NCI-H345 treated with DMSO at 0.1 percent for 48 hours (cell line): ENCODE results near the gene UNC13C.
"Not testable (repeated sequence)": the region's sequence is repeated elsewhere in the genome, so short reads cannot be mapped to it uniquely, and the experiment has no call there.

Source experiments
- DNase-seq: peaks from one replicate; lab custom pipeline; 2025; ENCODE audit not compliant: unreplicated experiment; lab: John Stamatoyannopoulos, UW

Gene UNC13C

GRCh38 chr15:54450288-54450687 lies 472.0 kb downstream of the UNC13C start:
- not testable (repeated sequence) for DNase-seq

DNA sequence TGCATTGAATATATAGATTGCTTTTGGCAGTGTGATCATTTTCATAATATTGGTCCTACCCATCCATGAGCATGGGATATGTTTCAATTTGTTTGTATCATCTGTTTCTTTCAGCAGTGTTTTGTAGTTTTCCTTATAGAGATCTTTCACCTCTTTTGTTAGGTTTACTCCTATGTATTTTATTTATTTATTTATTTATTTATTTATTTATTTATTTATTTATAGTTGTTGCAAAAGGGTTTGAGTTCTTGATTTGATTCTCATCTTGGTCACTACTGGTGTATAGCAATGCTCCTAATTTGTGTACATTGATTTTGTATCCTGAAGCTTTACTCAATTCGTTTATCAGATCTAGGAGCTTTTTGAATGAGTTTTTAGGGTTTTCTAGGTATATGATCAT lies 478.2 kb downstream of the UNC13C start:
- no peak for DNase-seq

GRCh38 chr15:54462511-54462913 lies 484.3 kb downstream of the UNC13C start:
- no peak for DNase-seq

DNA sequence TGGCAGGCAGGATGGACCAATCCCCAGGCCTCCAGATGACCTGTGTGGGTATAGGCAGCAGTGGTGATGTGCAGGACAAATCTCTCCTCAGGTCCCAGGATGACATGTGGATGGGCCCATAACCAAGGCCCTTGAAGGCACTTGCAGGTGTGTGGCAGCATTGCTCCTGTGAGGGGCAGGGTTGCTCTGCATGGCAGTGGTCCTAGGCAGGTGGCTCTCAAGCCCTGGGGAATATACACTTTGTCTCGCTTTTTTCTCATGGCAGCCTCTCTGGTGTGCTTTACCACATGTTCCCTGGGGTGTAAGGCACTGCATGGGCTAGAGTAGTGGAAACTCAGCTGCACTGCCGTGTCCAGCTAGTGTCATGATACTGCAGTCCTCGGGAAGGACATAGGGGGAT lies 503.6 kb downstream of the UNC13C start:
- DNase-seq = no peak

GRCh38 chr15:54482251-54482650 lies 504.0 kb downstream of the UNC13C start:
- no peak for DNase-seq

DNA sequence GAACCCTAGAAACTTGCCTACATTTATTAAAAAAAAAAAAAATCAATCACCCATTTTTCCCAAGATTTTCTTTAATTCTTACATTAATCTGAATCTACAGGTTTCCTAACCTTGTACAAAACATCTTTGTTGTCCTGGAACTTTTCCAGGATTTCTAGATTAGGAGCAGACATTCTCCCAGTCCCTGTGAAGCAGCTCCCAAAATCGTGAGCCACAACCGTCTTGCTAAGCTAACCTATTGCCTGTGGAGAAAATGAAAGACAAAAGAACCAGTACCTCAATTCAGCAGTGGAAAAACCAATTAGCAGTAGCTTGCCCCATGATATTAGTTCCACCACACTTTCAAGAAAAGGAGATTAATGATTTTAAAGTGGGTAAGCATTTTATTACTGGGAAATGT lies 522.1 kb downstream of the UNC13C start:
- DNase-seq = no peak

DNA sequence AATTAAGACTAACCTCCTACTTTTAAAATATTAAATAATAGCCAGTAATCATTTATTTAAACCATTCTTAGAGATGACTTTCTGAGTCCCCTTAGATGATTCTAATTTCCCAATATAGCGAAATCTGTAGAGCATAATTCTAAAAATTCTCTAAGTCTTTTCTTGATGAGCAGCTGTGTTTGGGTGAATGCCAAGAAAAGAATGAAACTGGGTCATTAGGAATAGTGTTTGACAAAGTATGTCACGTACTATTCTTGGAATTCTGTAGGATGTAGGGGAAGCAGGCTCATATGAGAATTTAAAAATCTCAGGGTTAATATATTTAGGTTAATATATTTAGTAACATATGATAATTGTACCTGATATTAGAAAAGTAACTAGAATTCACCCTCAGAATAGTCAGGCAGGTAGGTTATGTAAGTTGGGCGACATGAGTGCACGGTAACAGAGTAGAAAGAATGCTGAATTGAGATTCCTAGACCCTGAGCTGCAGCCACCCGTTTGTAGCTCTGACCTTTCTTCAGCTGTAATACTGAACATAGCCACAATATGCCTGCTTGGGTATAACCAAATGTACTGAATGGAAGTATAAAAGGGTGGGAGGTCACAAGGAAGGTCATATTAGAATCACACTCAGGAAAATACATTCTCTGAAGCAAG lies 524.3 kb downstream of the UNC13C start:
- DNase-seq = no peak

GRCh38 chr15:54504695-54505094 lies 526.5 kb downstream of the UNC13C start:
- DNase-seq = no peak

DNA sequence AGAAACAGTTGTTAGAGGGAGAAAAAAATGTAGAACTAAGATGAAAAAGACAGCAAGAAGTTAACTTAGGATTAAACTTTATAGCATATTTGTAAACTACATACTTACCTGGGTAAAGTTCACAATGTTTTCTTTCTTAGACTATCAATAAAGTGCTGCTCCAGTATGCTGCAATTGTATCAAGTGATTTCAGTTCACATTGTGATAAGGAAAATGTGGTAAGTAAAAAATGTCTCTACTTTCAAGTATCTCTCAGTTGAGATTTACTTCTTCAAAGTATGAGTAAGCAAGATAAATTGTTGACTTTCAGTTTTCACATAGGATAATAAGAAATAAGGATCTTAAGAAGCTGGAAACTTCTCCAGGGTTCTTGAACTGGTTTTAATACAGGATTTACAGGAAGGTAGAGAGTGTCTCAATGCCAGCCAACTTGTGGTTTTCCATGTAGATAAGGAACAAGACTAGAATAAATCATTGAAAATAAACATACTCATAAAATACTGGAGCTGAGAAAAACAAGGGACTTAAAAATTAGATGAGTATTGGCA lies 528.8 kb downstream of the UNC13C start:
- DNase-seq = no peak

GRCh38 chr15:54514601-54515000 lies 536.4 kb downstream of the UNC13C start:
- no peak for DNase-seq

GRCh38 chr15:54515664-54516582 lies 537.7 kb downstream of the UNC13C start:
- no peak for DNase-seq

GRCh38 chr15:54517366-54517765 lies 539.1 kb downstream of the UNC13C start:
- no peak for DNase-seq

DNA sequence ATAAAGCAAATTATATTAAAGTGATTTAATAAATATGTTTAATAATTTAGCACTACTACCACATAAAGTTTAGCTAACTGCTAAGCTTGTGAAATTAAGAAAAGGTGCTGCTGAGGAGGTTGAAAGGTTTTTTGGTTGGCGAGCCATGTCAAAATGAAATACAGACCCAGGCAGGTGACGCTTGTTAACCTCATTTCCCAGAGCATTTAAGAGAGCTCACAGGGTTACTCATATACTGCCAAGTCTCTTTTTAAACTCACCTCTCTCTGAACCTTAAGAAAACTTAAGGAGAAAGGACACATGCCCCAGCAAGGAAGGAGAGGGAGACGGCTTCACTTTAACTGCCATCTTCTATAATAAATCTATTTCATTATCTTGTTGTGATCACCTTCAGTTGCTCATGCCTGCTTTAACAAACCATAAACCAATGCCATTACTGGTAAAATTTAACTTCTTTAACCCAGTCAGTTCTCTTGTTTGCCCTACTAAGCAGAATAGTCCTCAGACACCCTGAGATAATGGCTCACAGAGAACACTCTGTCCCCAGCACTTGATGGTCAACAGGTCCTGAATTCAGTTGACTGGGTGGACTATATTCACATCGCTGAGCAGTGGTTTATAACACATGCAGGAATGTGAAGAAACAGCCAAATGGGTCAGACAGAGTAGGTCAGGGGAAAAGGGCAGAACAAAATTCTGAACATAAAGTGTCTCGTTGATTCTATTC lies 540.1 kb downstream of the UNC13C start:
- DNase-seq = no peak

DNA sequence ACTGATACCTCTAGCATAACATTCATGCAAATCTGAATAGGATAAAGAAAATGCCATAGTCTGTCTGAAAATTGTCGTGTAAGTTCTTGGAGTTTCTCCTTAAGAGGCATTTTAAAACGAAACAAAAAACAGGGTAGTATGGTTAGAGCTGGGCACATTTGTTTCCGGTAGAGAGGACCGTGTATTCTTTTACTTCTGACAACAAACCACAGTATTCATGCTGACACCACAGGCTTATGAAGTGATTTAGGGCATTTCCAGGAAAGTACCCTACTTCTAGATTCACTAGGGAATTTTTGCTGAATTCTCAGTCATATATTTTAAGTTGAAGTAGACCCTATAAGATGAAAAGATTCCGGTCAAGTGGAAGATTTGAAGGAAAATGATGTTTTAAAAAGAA lies 541.3 kb downstream of the UNC13C start:
- no peak for DNase-seq

DNA sequence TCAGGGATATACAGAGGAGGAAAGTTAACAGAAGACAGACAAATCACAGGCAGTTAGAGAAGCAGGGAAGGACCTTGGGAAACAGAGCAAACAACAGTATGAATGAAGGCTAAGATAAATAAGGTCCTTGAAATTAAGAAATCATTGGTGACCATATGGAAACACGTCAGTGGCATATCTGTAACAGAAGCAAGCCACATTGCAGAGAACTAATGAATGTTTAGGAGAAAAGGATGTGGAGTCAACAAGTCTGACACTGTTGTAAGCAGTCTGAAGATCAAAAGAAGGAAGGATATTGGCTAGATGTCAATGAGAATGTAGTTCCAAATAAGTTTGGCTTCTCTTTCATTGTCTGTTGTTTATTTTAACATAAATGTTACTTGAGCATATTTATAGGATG lies 542.4 kb downstream of the UNC13C start:
- DNase-seq = no peak

DNA sequence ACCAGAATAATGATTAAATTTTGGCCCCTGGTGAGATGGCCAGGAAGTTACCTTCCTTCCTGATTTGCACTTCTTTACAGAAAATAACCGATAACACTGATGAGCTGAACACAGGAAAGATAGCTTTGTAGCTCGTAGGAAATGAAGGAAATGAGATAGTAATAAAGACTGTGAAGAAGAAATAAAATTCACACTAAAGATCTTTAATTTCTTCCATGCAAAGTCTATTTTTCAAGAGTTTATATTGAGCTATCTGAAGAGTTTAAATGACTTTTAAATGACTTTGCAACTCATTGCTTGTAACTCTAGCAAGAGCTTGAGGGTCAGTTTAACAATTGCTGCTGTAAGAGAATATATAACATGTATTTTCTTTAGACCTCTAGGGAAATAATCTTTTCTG lies 543.0 kb downstream of the UNC13C start:
- DNase-seq = no peak

DNA sequence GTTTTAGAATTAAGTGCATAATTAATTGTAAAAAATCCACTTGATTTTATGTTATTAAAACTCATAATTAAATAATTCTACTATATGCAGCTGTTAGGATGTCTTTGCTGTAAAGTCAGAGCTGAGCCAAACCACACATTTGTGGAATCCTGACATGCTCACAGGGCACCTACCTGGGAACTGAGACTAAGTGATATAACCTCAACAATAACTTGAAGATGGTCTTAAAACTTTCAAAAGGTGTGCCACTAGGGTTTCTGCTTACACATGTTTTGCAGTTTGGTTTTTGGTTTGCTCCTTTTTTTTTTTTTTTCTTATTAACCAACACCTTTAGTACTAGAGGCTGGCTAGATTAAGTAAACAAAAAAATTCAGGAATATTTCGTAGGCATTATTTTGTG lies 549.8 kb downstream of the UNC13C start:
- DNase-seq = no peak

DNA sequence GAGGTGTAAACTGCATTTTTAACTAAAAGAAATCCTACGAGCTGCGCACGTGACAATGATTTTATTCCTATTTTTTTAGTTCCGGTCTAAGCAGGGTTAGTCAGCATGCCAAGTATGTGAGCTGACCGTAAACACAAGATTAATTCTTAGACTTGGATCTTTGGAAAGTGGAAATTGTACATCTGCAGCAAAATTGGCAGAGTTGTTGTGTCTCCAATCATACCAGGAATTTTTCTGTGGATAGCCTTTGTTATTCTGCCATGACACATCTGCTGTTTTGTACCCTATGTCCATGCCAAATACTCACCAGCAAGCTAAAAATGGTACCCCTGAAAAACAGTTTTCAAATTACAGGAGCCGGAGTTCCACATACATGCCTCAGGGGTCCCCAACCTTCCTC lies 562.5 kb downstream of the UNC13C start:
- no peak for DNase-seq

- no peak for DNase-seq
These were observed 569.2 kb downstream of the UNC13C start for GRCh38 chr15:54547491-54547890.

DNA sequence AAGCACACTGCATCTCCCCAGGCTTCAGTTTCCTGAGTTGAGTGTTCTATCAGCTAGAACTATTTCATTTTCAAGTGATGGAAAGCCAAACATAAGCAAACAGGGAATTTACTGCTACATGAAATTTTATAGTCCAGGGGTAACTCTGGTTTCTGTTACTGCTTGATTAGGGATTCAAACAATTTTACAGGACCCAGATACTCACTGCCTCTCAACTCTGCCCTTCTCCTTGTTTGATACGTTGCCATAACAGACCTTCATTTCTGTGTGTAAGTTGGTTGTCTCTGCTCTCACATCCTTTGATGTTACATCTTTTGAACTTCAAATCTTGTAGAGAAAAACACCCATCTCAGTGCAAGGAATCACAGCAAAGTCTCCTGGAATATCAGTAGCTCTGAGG lies 572.7 kb downstream of the UNC13C start:
- no peak for DNase-seq

DNA sequence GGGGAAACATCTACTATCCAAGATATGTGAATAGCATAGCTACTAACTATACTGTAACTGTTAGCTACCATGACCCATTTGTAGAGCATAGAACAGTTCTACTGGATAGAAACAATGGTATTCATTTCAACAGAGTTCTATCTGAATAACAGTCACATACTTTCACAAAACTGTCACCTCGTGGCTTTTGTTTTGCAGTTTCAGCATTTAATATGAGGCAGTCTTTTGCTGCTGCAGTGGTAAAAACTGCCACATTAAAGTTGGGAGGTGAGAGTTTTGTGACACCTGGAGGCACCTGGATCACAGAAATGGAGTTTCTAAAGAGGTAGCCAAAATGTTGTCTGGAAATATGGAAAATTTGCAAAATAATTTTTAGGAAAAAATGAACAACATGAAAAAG lies 578.0 kb downstream of the UNC13C start:
- no peak for DNase-seq
